ENCODE data around the gene INHBE.
"Not testable (repeated sequence)": the region's sequence is repeated elsewhere in the genome, so short reads cannot be mapped to it uniquely, and the experiment has no call there.

INHBE gene

GRCh38 chr12:57441846-57442427, 13.2 kb upstream of the INHBE start:
- no peak for DNase-seq

GRCh38 chr12:57444337-57444736, 10.8 kb upstream of the INHBE start:
- not testable (repeated sequence) for DNase-seq

GRCh38 chr12:57444744-57445143, 10.4 kb upstream of the INHBE start:
- no peak for DNase-seq

- no peak for DNase-seq
These were observed 8.7 kb upstream of the INHBE start for GRCh38 chr12:57446292-57446960.

GRCh38 chr12:57448669-57449068, 6.4 kb upstream of the INHBE start:
- no peak for DNase-seq

GRCh38 chr12:57449375-57449774, 5.7 kb upstream of the INHBE start:
- no peak for DNase-seq

GRCh38 chr12:57450057-57450456, 5.0 kb upstream of the INHBE start:
- DNase-seq = no peak

- DNase-seq = no peak
These were observed 3.8 kb upstream of the INHBE start for GRCh38 chr12:57451233-57451778.

- no peak for DNase-seq
These were observed 2.7 kb upstream of the INHBE start for GRCh38 chr12:57452181-57452936.

- DNase-seq = peak; percentile 58
These were observed 2.1 kb upstream of the INHBE start for GRCh38 chr12:57452937-57453509.

GRCh38 chr12:57454213-57454565, 918 bp upstream of the INHBE start:
- DNase-seq = no peak

GRCh38 chr12:57455374-57456144, 452 bp downstream of the INHBE start:
- DNase-seq = no peak

GRCh38 chr12:57456145-57456700, 1.1 kb downstream of the INHBE start:
- no peak for DNase-seq

- DNase-seq = no peak
These were observed 1.8 kb downstream of the INHBE start for GRCh38 chr12:57456737-57457490.

- DNase-seq = no peak
These were observed 3.6 kb downstream of the INHBE start for GRCh38 chr12:57458665-57459054.

GRCh38 chr12:57459055-57459749, 4.1 kb downstream of the INHBE start:
- DNase-seq = peak; percentile 94

GRCh38 chr12:57459750-57460467, 4.8 kb downstream of the INHBE start, which contains the start of gene GLI1:
Gene GLI1, plus strand, starts transcription at chr12:57459785. Its CDS starts 3,907 bp downstream, at chr12:57463692.
- peak; percentile 70 for DNase-seq

GRCh38 chr12:57460468-57460784, 5.3 kb downstream of the INHBE start:
- peak; percentile 24 for DNase-seq

- DNase-seq = no peak
These were observed 5.8 kb downstream of the INHBE start for GRCh38 chr12:57460841-57461275.

- DNase-seq = peak; percentile 36
These were observed 6.3 kb downstream of the INHBE start for GRCh38 chr12:57461276-57461916.

Data from stimulated activated CD4-positive, alpha-beta T cell treated with anti-CD3 and anti-CD28 coated beads, Interleukin-4, amount 100 ng/mL, for 1 hour (primary cell).